ENCODE measurements around the gene FBXW7. TPM values are rescaled to one million over a fixed set of nuclear protein-coding genes. Genes with fewer than 3 reads are reported as not detected.

The FBXW7 gene
- total and polyA plus RNA-seq, 2 donors (not counting 1 experiment from before 2014, with no cell fraction given): 16.3 to 68.7 TPM

DNA sequence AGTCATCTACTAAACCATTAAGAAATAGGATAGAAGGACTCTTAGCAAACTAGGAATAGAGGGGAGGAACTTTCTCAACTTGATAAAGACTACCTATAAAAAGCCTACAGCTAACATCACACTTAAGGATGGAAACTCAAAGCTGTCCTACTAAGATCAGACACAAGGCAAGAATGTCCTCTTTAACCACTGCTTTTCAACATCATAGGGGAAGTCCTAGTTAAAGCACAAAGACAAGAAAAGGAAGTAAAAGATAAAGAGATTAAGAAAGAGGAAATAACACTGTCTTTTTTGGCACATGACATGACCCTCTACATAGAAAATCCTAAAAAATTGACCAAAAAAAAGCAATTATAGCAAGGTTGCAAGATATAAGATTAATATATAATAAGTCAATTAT lies 136.6 kb downstream of the FBXW7 start:
- TF ChIP-seq, protein P1, sequence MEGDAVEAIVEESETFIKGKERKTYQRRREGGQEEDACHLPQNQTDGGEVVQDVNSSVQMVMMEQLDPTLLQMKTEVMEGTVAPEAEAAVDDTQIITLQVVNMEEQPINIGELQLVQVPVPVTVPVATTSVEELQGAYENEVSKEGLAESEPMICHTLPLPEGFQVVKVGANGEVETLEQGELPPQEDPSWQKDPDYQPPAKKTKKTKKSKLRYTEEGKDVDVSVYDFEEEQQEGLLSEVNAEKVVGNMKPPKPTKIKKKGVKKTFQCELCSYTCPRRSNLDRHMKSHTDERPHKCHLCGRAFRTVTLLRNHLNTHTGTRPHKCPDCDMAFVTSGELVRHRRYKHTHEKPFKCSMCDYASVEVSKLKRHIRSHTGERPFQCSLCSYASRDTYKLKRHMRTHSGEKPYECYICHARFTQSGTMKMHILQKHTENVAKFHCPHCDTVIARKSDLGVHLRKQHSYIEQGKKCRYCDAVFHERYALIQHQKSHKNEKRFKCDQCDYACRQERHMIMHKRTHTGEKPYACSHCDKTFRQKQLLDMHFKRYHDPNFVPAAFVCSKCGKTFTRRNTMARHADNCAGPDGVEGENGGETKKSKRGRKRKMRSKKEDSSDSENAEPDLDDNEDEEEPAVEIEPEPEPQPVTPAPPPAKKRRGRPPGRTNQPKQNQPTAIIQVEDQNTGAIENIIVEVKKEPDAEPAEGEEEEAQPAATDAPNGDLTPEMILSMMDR (conservative IDR thresholded peaks at IDR 0.05 in 1 of 2, IDR thresholded peaks at IDR 0.05 in 1 of 2; ENCODE audit: low read depth in 1 of 2, low read length in 2 of 2): no peak
- no peak for TF ChIP-seq EZH2 (IDR thresholded peaks at IDR 0.05; ENCODE audit: low read length, missing control alignments)
- Histone ChIP-seq H3K4me2 (ENCODE audit: extremely low read depth, insufficient read depth, low read length) (no peak overlapping the region), H2AFZ (ENCODE audit: low read length) (no peak overlapping the region), H3K27ac (ENCODE audit: insufficient read depth, low read length) (no peak overlapping the region), H3K9ac (ENCODE audit: insufficient read depth, low read length) (no peak overlapping the region), H3K4me3 (replicated peaks in 1 of 4; ENCODE audit: control extremely low read depth in 1 of 4, insufficient read depth in 1 of 4, low read depth in 3 of 4, low read length in 4 of 4) (no peak overlapping the region), H3K36me3 (ENCODE audit: control insufficient read depth, insufficient read depth, low read length) (no peaks in the 10 kb centered on the region), H3K9me3 (ENCODE audit: control insufficient read depth, insufficient read depth, low read depth, low read length) (no peaks in the 10 kb centered on the region), H4K20me1 (ENCODE audit: control insufficient read depth, extremely low read depth, insufficient read depth, low read length) (no peaks in the 10 kb centered on the region), H3K27me3 (ENCODE audit: control insufficient read depth, insufficient read depth, low read length) (no peaks in the 10 kb centered on the region), H3K79me2 (ENCODE audit: control insufficient read depth, insufficient read depth, low read length) (no peaks in the 10 kb centered on the region), H3K4me1 (ENCODE audit: control insufficient read depth, extremely low read depth, insufficient read depth, low read length) (no peaks in the 10 kb centered on the region)
- no peak for DNase-seq (ENCODE audit: low read depth in 2 of 2)

DNA sequence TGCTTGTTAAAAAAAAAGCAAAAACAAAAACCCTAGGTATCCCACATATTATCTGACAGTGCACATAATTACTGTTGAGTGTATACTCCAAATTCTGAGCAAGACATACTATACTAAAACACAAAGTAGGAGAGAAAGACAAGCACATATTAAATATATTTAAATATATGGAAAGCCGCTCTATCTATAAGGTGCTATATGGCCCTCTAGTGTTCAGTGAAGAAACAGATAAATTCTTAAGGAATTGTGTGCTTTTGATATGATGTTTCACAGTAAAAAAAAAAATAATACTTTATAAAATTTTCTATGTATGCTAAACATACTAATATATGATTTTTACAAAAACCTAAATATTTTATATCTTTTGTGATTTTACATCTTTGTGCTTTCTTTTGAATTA lies 137.8 kb downstream of the FBXW7 start:
- H3K36me3 ChIP-seq (ENCODE audit: control insufficient read depth, insufficient read depth, low read length): no peaks in the 10 kb centered on the region
- H2AFZ ChIP-seq (ENCODE audit: low read length): no peak overlapping the region
- no peak overlapping the region for H3K9ac ChIP-seq (ENCODE audit: insufficient read depth, low read length)
- H3K79me2 ChIP-seq (ENCODE audit: control insufficient read depth, insufficient read depth, low read length): no peaks in the 10 kb centered on the region
- H3K27me3 ChIP-seq (ENCODE audit: control insufficient read depth, insufficient read depth, low read length): no peaks in the 10 kb centered on the region
- no peak overlapping the region for H3K27ac ChIP-seq (ENCODE audit: insufficient read depth, low read length)
- DNase-seq (ENCODE audit: low read depth in 2 of 2): peak; percentile 12 to 46
- TF ChIP-seq EZH2 (IDR thresholded peaks at IDR 0.05; ENCODE audit: low read length, missing control alignments): no peak
- TF ChIP-seq, protein P1 (conservative IDR thresholded peaks at IDR 0.05 in 1 of 2, IDR thresholded peaks at IDR 0.05 in 1 of 2; ENCODE audit: low read depth in 1 of 2, low read length in 2 of 2): peak in 1 of 2 donors; percentile 43
- H3K4me2 ChIP-seq (ENCODE audit: extremely low read depth, insufficient read depth, low read length): no peak overlapping the region
- H3K9me3 ChIP-seq (ENCODE audit: control insufficient read depth, insufficient read depth, low read depth, low read length): no peaks in the 10 kb centered on the region
- H3K4me3 ChIP-seq (replicated peaks in 1 of 4; ENCODE audit: control extremely low read depth in 1 of 4, insufficient read depth in 1 of 4, low read depth in 3 of 4, low read length in 4 of 4): no peak overlapping the region
- no peaks in the 10 kb centered on the region for H4K20me1 ChIP-seq (ENCODE audit: control insufficient read depth, extremely low read depth, insufficient read depth, low read length)
- no peaks in the 10 kb centered on the region for H3K4me1 ChIP-seq (ENCODE audit: control insufficient read depth, extremely low read depth, insufficient read depth, low read length)

DNA sequence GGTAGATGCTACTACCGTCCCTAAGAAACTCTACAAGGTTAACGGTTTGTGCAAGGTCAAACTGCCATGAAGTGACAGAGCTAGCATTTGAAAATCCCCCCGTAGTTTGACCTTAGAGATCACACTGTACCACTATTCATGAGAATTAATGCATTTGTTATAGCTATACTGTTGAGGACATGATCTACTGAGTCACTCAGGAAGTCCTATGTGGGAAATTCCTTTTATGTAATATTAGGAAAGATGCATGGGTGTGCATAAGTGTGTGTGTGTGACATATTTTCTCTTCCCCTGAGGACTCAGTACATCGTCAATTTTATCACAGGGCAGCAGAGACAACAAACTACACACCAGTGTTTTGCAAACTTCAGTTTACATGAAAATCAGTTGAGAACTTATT lies 141.1 kb downstream of the FBXW7 start:
- Histone ChIP-seq H3K79me2 (ENCODE audit: control insufficient read depth, insufficient read depth, low read length) (no peaks in the 10 kb centered on the region), H2AFZ (ENCODE audit: low read length) (no peak overlapping the region), H3K4me3 (replicated peaks in 1 of 4; ENCODE audit: control extremely low read depth in 1 of 4, insufficient read depth in 1 of 4, low read depth in 3 of 4, low read length in 4 of 4) (no peak overlapping the region), H4K20me1 (ENCODE audit: control insufficient read depth, extremely low read depth, insufficient read depth, low read length) (no peaks in the 10 kb centered on the region), H3K4me1 (ENCODE audit: control insufficient read depth, extremely low read depth, insufficient read depth, low read length) (no peaks in the 10 kb centered on the region), H3K36me3 (ENCODE audit: control insufficient read depth, insufficient read depth, low read length) (no peaks in the 10 kb centered on the region), H3K27me3 (ENCODE audit: control insufficient read depth, insufficient read depth, low read length) (no peaks in the 10 kb centered on the region), H3K4me2 (ENCODE audit: extremely low read depth, insufficient read depth, low read length) (no peak overlapping the region), H3K9ac (ENCODE audit: insufficient read depth, low read length) (no peak overlapping the region), H3K27ac (ENCODE audit: insufficient read depth, low read length) (no peak overlapping the region), H3K9me3 (ENCODE audit: control insufficient read depth, insufficient read depth, low read depth, low read length) (no peaks in the 10 kb centered on the region)
- DNase-seq (ENCODE audit: low read depth in 2 of 2): no peak
- TF ChIP-seq, protein P1 (conservative IDR thresholded peaks at IDR 0.05 in 1 of 2, IDR thresholded peaks at IDR 0.05 in 1 of 2; ENCODE audit: low read depth in 1 of 2, low read length in 2 of 2): no peak
- no peak for TF ChIP-seq EZH2 (IDR thresholded peaks at IDR 0.05; ENCODE audit: low read length, missing control alignments)
